ENCODE data around the gene SMIM41. TPM values are rescaled to one million over a fixed set of nuclear protein-coding genes. Genes with fewer than 3 reads are reported as not detected.
A peak's percentile ranks its signal among the peaks of the same experiment; 100 is the strongest.

Gene SMIM41
- total RNA-seq, 4 donors from 2014 or later, result 4.0 to 12.8 (median 4.6) TPM

DNA sequence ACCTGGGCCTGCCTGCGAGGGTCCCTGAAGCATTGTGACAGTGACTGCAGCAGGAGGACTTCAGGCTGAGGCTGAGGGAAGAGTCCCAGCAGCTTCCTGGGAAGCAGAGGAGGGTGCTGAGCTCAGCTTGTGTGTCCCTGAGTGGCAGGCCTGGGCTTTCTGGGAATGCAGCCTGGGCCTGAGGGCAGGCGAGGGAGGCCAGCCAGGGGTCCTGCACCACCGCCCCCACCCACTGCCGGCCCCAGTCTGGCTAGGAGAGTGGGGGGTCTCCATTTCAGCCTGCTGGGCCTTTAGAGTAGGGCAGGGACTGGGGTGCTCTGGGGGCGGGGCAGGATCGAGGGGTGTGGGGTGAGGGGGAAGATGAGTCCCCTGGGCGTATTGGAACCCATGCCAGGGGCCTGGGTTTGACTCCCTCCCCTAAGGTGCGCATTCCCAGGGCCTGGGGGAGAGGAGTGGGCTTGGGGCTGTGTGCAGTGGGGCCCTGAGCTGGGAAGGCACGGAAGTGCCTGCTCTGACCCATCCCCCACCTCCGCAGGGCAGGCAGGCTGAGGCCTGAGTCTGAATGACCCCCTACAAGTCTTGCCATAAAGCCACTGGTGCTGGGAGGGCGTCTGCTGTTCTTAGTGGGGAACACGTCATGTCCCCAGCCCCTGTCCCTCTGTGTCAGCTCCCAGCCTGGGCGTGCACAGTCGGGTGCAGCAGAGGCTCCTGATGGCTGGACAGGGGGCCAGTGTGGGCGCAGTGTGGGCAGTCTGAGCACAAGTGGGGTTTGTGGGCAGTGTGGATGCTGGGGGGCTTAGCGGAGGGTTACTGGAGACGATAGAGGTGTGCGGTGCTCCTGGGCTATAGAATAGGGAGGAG is 66.0 kb downstream of the SMIM41 start:
- peak overlapping the region in 2 of 4 donors; percentile 85 to 87 for H3K27ac ChIP-seq
- no peak for TF ChIP-seq POLR2A (IDR thresholded peaks at IDR 0.05)
- no peak for TF ChIP-seq POLR2AphosphoS5 (IDR thresholded peaks at IDR 0.05)
- TF ChIP-seq EP300 (IDR thresholded peaks at IDR 0.05), result no peak
- TF ChIP-seq, protein P1, sequence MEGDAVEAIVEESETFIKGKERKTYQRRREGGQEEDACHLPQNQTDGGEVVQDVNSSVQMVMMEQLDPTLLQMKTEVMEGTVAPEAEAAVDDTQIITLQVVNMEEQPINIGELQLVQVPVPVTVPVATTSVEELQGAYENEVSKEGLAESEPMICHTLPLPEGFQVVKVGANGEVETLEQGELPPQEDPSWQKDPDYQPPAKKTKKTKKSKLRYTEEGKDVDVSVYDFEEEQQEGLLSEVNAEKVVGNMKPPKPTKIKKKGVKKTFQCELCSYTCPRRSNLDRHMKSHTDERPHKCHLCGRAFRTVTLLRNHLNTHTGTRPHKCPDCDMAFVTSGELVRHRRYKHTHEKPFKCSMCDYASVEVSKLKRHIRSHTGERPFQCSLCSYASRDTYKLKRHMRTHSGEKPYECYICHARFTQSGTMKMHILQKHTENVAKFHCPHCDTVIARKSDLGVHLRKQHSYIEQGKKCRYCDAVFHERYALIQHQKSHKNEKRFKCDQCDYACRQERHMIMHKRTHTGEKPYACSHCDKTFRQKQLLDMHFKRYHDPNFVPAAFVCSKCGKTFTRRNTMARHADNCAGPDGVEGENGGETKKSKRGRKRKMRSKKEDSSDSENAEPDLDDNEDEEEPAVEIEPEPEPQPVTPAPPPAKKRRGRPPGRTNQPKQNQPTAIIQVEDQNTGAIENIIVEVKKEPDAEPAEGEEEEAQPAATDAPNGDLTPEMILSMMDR (IDR thresholded peaks at IDR 0.05), result no peak
- no peak for ATAC-seq

DNA sequence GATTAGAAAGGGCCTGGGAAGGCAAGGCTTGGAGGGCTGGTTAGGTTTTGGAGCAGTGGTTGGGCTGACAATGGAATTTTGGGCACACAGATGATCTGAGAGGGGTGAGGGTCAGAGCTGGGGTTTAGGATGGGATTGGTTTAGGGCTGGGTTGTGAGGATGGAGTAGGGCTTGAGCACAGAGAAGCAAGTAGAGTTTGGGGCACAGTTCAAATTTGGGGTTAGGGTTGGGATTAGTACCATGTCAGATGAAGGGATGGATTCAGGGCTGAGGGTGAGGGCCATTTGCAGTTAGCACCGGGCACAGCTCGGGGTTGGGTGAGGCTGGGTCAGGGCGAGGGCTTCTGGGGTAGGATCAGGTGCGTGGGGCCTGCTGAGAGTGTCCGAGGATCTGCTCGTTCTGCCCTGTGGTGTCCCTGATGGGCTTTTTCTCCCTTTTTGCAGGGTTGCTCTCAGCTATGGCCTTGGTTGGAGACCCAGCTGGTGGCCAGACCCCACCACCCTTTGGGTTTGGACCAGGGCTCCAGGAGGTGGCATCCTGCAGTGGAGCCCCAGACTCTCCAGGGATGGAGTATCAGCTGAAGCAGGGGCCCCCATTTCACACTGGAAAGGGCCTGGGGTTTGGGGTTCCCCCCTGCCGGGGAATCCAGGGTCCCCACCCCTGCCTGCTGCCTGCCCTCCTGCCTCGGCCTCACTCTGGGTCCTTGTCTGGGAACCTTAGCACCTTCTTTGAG is 66.8 kb downstream of the SMIM41 start:
- 90% methylated on average over 2 of the region's 8 CpGs; no CpG with 5 or more reads in 1 of the 2 donors for WGBS, 2 donors (ENCODE audit: low coverage in 1 of 2)
- Histone ChIP-seq H3K4me1 (peaks cover 6 to 50% (median 32%) of the 10 kb centered on the region in 3 donors), H3K36me3 (no peaks in the 10 kb centered on the region), H3K27ac (peak overlapping the region in 3 of 4 donors; percentile 85 to 91 (median 87)), H3K4me3 (no peak overlapping the region), H3K9me3 (no peaks in the 10 kb centered on the region), H3K27me3 (no peaks in the 10 kb centered on the region)
- no peak for ATAC-seq
- TF ChIP-seq, protein P1 (IDR thresholded peaks at IDR 0.05), result no peak
- TF ChIP-seq POLR2AphosphoS5 (IDR thresholded peaks at IDR 0.05) (no peak), EP300 (IDR thresholded peaks at IDR 0.05) (no peak), POLR2A (IDR thresholded peaks at IDR 0.05) (no peak)

More for the DNA sequence above, 66.0 kb downstream of the SMIM41 start:
- Histone ChIP-seq H3K27me3 (no peaks in the 10 kb centered on the region), H3K4me3 (no peak overlapping the region), H3K4me1 (peaks cover 6 to 50% (median 32%) of the 10 kb centered on the region in 3 donors), H3K9me3 (no peaks in the 10 kb centered on the region), H3K36me3 (no peaks in the 10 kb centered on the region)
- 100% methylated on average over 3 of the region's 18 CpGs; no CpG with 5 or more reads in 1 of the 2 donors for WGBS, 2 donors (ENCODE audit: low coverage in 1 of 2)

DNA sequence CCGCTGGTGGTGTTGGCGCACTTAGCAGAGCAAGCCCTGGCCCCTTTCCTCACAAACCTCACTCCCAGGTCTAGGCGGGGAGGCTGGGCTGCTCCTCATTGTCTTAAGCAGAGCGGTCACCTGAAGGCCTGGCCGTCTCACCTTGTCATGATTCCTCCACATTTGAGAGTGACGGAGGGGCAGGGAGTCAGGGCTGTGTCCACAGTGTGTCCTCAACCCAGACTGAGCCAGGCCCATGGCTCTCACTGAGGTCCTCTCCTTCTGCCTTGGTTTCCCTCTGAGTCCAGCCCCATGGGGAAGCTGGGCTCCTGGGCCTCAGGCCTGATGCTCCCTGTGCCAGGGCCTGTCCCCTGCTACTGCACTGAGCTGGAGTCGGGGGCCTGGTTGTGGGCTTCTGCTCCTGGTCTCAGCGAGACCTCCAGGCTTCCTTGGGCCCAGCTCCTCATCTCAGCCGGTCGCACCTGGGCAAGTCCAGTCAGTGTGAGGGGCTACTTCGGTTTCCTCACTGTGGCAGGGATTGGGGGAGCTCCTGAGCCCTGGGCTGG is 67.4 kb downstream of the SMIM41 start:
- H3K4me3 ChIP-seq, result no peak overlapping the region
- H3K27me3 ChIP-seq, result no peaks in the 10 kb centered on the region
- TF ChIP-seq POLR2AphosphoS5 (IDR thresholded peaks at IDR 0.05) (no peak), EP300 (IDR thresholded peaks at IDR 0.05) (no peak), POLR2A (IDR thresholded peaks at IDR 0.05) (no peak)
- TF ChIP-seq, protein P1 (IDR thresholded peaks at IDR 0.05), result no peak
- peak overlapping the region; percentile 61 to 91 (median 86) for H3K27ac ChIP-seq
- ATAC-seq, result no peak
- no peaks in the 10 kb centered on the region for H3K9me3 ChIP-seq
- no peaks in the 10 kb centered on the region for H3K36me3 ChIP-seq
- WGBS, 2 donors (ENCODE audit: low coverage in 1 of 2), result 97% methylated on average over 5 of the region's 11 CpGs; no CpG with 5 or more reads in 1 of the 2 donors
- H3K4me1 ChIP-seq, result peaks cover 6 to 56% (median 33%) of the 10 kb centered on the region in 3 donors

DNA sequence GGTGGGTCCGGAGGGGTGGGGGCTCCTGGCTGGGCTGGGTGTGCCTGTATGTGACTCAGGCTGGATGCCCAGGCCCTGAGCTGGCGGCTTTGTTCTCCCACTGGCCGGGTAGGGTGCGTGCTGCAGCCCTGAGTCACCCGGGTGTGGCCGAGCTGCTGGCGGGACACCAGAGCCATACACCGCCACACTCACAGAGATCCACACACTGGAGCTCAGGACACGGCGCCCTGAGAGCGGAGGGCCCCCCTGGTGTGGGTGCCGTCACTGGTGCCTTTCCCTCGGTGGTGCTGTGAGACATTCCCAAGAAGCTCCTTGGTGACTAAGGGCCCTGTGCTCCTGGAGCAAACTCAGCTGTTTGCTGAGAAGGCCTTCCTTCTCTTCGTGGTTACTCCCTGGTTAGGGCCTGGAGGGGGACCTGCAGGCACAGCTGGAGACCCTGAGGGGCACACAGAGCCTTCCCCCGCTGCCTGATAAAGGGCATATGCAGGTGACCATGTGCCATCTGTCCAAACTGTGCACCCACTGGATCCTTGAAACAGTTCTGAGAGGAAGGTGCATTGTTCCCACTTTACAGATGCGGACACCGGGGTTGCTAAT is 68.0 kb downstream of the SMIM41 start:
- WGBS, 2 donors (ENCODE audit: low coverage in 1 of 2), result 60% methylated on average over 1 of the region's 17 CpGs; no CpG with 5 or more reads in 1 of the 2 donors
- Histone ChIP-seq H3K27me3 (peaks cover 3% of the 10 kb centered on the region), H3K4me3 (no peak overlapping the region), H3K9me3 (no peaks in the 10 kb centered on the region), H3K27ac (peak overlapping the region; percentile 64 to 91 (median 86)), H3K36me3 (no peaks in the 10 kb centered on the region), H3K4me1 (peaks cover 6 to 61% (median 39%) of the 10 kb centered on the region in 3 donors)
- ATAC-seq, result peak; percentile 95
- TF ChIP-seq, protein P1 (IDR thresholded peaks at IDR 0.05), result no peak
- peak; percentile 77 for TF ChIP-seq POLR2AphosphoS5 (IDR thresholded peaks at IDR 0.05)
- TF ChIP-seq POLR2A (IDR thresholded peaks at IDR 0.05), result peak in 1 of 2 donors; percentile 23
- no peak for TF ChIP-seq EP300 (IDR thresholded peaks at IDR 0.05)

All from gastroesophageal sphincter (tissue), 4 donors.